Measurements from ENCODE around the gene SREBF2.

DNA sequence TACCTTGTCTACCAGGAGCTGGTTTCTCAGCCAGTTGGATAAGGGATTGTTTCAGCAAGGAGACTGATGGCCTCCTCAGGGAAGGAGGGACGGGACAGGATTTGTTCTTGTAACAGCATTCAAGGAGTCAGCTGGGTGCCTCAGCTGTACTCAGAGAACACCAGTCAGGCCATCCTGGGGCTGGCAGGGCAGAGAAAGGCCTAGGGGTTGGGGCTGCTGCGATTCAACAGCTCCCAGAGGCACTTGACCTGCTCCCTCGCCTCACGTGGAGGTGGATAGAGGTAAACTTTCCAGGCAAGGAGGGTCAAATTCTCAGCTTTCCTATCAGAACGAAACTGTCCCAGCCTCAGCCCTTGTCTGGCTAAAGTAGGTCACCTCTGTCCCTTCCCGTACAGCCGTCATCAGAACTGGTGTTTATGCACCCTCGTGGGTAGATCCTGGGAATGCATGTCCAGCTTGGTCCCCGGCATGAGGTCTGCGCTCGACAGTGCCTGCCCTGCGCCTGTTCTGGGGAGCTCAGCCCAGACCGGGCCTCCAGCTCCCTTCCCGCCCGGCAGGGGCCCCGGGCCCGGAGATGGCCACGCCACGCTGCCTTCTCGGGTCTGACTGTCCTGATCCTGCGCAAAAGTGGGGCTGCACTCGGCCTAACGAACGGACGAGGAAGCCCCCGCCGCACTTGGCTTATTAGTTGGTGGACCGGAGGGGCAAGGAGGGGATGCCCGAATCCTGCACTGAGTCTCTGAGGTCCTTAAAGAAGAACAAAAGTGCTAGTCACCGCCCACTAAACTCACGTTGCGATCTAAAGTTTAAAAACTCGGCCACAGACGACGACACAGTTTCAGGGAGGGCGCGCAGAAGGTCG lies 33.2 kb upstream of the SREBF2 start:
- TF ChIP-seq EZH2phosphoT487 (IDR thresholded peaks at IDR 0.05; ENCODE audit: insufficient read depth, low read depth) = no peak
- no peak for TF ChIP-seq EZH2 (IDR thresholded peaks at IDR 0.05; ENCODE audit: insufficient read depth, poor library complexity, severe bottlenecking)

Data from GM23248 (cell line).